Kidney (tissue), 14 donors: ENCODE results near the gene SPINT1. TPM values are rescaled to one million over a fixed set of nuclear protein-coding genes. Genes with fewer than 3 reads are reported as not detected.

Experiments
- DNase-seq, 5 donors: peaks; one replicate each; pipeline ENCODE4 v3.0.0-alpha.2; 2013 to 2020
- FAIRE-seq: peaks from 2 replicates; lab custom pipeline; 2012; peaks lifted over from hg19 to GRCh38; lab: Jason Lieb, UNC
- H3K27ac ChIP-seq, 2 donors: one replicate each; pipeline ENCODE4 v1.7.0; 2013; ENCODE audit warnings: low read depth in 2 of 2, low read length in 2 of 2, inconsistent platforms in 1 of 2
- H3K27me3 ChIP-seq: one replicate; pipeline ENCODE4 v1.7.1; 2013; ENCODE audit warnings: low read length, inconsistent platforms; ENCODE audit not compliant: control insufficient read depth, insufficient read depth
- H3K36me3 ChIP-seq, 3 donors: one replicate each; pipeline versions ENCODE4 v1.7.0 to v1.7.1; 2013; ENCODE audit warnings: low read length in 3 of 3, control low read depth in 1 of 3, inconsistent platforms in 1 of 3; ENCODE audit not compliant: insufficient read depth in 3 of 3, control insufficient read depth in 2 of 3
- H3K4me1 ChIP-seq, 3 donors: one replicate each; pipeline versions ENCODE4 v1.7.0 to v1.7.1; 2013; ENCODE audit warnings: low read length in 3 of 3, inconsistent platforms in 1 of 3, low read depth in 1 of 3; ENCODE audit not compliant: control insufficient read depth in 2 of 3, insufficient read depth in 2 of 3
- H3K4me3 ChIP-seq, 3 donors: one replicate each; pipeline versions ENCODE4 v1.7.0 to v1.8.1; 2013; ENCODE audit warnings: low read length in 3 of 3, control low read depth in 1 of 3, inconsistent platforms in 1 of 3
- H3K9ac ChIP-seq, 3 donors: one replicate each; pipeline versions ENCODE4 v1.7.0 to v1.7.1; 2013; ENCODE audit warnings: low read length in 3 of 3, control low read depth in 1 of 3, inconsistent platforms in 1 of 3
- H3K9me3 ChIP-seq, 3 donors: one replicate each; pipeline versions ENCODE4 v1.7.0 to v1.7.1; 2013; ENCODE audit warnings: low read length in 3 of 3, control low read depth in 1 of 3, inconsistent platforms in 1 of 3; ENCODE audit not compliant: control insufficient read depth in 2 of 3, insufficient read depth in 1 of 3
- intact Hi-C: fragments of 100-400 bp; cut with DNase I; formaldehyde crosslinking; loops from one replicate; pipeline ENCODE4 v1.11.1; 2022
- polyA plus RNA-seq: library from polyadenylated mRNA; stranded (reverse); fragments of 350-450 nt; fragmentation: Illumina TruSeq; extraction: RNeasy Lipid Tissue Mini Kit (QIAGEN cat#74804); gene quantifications from one replicate; pipeline ENCODE4 v1.2.3, GENCODE V29; 2014; ENCODE audit warnings: low read depth, low replicate concordance; ENCODE audit not compliant: insufficient read depth
- total RNA-seq: library from RNA; stranded (reverse); fragmentation: NEBNext Ultra II Directional; extraction: Animal tissue kit (Norgen Biotek cat#: 25700); gene quantifications from one replicate; pipeline ENCODE4 v1.2.1, GENCODE V29; 2021
- TF ChIP-seq, protein P1 (sequence below): IDR thresholded peaks from 3 replicates; pipeline ENCODE4 v1.5.1; 2012; ENCODE audit warnings: mild to moderate bottlenecking, moderate library complexity, borderline replicate concordance; ENCODE audit not compliant: insufficient read depth; ENCODE audit errors: extremely low read depth
- donor health status: control.
- donor health status: control.
- donor health status: control.
- donor health status: control.
- donor health status: control.
- donor health status: DM: yes; HTN: yes; CAD: no.
- donor health status: Normal renal cell carcinoma (clear cell type).

Gene SPINT1
- total and polyA plus RNA-seq, 2 donors from 2014 or later, result 112 to 114 TPM

DNA sequence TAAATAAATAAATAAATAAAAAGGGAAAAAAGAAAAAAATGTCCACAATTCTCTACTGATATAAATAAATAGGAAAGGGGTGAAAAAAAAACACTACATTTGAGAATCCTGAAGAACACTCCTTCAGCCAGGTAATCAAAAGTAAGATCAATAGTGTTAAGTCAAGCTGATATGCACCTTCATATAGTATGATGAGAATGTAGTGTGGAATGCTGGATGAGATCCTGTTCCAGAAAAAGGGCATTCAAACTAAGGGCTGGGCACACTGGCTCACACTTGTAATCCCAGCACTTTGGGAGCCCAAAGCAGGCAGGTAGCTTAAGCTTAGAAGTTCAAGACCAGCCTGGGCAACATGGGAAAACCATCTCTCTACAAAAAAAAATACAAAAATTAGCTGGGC lies 45.3 kb downstream of the SPINT1 start:
- Histone ChIP-seq H3K27me3 (no peaks in the 10 kb centered on the region), H3K9ac (no peak overlapping the region), H3K27ac (no peak overlapping the region), H3K4me3 (no peak overlapping the region), H3K4me1 (peaks cover 0 to 7% (median 4%) of the 10 kb centered on the region in 3 donors), H3K36me3 (no peaks in the 10 kb centered on the region), H3K9me3 (no peaks in the 10 kb centered on the region)
- no peak for DNase-seq
- FAIRE-seq, result no peak
- TF ChIP-seq, protein P1, sequence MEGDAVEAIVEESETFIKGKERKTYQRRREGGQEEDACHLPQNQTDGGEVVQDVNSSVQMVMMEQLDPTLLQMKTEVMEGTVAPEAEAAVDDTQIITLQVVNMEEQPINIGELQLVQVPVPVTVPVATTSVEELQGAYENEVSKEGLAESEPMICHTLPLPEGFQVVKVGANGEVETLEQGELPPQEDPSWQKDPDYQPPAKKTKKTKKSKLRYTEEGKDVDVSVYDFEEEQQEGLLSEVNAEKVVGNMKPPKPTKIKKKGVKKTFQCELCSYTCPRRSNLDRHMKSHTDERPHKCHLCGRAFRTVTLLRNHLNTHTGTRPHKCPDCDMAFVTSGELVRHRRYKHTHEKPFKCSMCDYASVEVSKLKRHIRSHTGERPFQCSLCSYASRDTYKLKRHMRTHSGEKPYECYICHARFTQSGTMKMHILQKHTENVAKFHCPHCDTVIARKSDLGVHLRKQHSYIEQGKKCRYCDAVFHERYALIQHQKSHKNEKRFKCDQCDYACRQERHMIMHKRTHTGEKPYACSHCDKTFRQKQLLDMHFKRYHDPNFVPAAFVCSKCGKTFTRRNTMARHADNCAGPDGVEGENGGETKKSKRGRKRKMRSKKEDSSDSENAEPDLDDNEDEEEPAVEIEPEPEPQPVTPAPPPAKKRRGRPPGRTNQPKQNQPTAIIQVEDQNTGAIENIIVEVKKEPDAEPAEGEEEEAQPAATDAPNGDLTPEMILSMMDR, result no peak
- intact Hi-C loops, result no loop called here

DNA sequence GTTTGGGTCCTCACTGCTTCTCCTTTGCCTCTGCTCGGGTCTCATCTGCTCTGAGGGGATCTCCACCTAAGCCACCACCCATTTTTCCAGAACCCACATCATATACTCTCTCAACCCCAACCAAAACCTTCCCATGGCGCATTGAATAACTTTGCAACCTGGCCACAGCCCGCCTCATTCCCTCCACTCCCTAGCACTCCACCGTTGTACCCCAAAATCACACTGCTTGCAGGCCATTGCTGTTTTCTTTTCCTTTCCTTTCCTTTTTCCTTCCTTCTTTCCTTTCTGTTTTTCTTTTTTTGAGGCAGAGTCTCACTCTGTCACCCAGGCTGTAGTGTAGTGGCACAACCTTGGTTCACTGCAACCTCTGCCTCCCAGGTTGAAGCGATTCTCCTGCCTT lies 47.3 kb downstream of the SPINT1 start:
- TF ChIP-seq, protein P1, result no peak
- DNase-seq (no peak), FAIRE-seq (no peak)
- no peak overlapping the region for H3K4me3 ChIP-seq
- H3K4me1 ChIP-seq, result peaks cover 0 to 18% (median 11%) of the 10 kb centered on the region in 3 donors
- H3K27ac ChIP-seq, result no peak overlapping the region
- peaks cover 0 to 4% (median 3%) of the 10 kb centered on the region in 3 donors for H3K36me3 ChIP-seq
- intact Hi-C loops, result no loop called here
- no peaks in the 10 kb centered on the region for H3K27me3 ChIP-seq
- no peaks in the 10 kb centered on the region for H3K9me3 ChIP-seq
- no peak overlapping the region for H3K9ac ChIP-seq

DNA sequence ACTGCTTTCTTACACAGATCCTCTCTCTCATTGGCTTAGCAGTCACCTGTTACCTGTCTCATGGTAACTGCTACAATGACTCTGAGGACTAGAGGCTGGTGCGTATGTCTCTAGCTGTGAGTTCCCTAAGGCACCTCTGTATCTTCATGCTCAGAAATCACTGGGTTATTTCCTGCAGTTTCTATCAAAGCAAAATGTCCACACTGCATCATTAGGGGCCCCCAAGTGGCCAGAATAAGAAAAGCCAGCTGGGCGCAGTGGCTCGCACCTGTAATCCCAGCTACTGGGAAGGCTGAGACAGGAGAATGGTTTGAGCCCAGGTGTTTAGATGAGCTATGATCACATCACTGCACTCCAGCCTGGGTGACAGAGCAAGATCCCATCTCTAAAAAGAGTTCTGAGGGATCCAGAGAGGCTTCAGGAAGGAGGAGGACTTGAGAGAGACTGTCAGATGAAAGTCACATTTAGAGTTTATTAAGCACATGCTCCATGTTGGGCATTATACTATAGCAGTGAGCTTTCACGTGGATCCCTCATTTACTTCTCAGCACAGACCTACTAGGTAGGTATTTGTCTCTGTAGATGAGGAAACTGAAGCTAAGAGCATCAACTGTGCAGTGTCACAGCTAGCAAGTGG lies 48.1 kb downstream of the SPINT1 start:
- H3K27ac ChIP-seq, result no peak overlapping the region
- H3K4me3 ChIP-seq, result no peak overlapping the region
- H3K9me3 ChIP-seq, result no peaks in the 10 kb centered on the region
- FAIRE-seq, result no peak
- TF ChIP-seq, protein P1, result peak; percentile 61
- H3K4me1 ChIP-seq, result peaks cover 0 to 18% (median 11%) of the 10 kb centered on the region in 3 donors
- no peak overlapping the region for H3K9ac ChIP-seq
- peaks cover 0 to 4% (median 4%) of the 10 kb centered on the region in 3 donors for H3K36me3 ChIP-seq
- DNase-seq, result peak in 4 of 5 donors; percentile 49 to 73 (median 64)
- intact Hi-C loops, result no loop called here
- no peaks in the 10 kb centered on the region for H3K27me3 ChIP-seq
